HG03095 (cell line): ENCODE data around the gene COL27A1.
"Not testable (repeated sequence)": the region's sequence is repeated elsewhere in the genome, so short reads cannot be mapped to it uniquely, and the experiment has no call there.

Experiments used
- ATAC-seq: cut with Tn5 transposase; IDR thresholded peaks from one replicate; pipeline ENCODE4 v1.9.1; 2021; ENCODE audit warnings: moderate library complexity; ENCODE audit not compliant: unreplicated experiment

Gene COL27A1

GRCh38 chr9:114314881-114315722 lies 159.8 kb downstream of the COL27A1 start:
- ATAC-seq = no peak

GRCh38 chr9:114315723-114316363 lies 160.5 kb downstream of the COL27A1 start:
- ATAC-seq = no peak

GRCh38 chr9:114316605-114317230 lies 161.4 kb downstream of the COL27A1 start:
- ATAC-seq = no peak

GRCh38 chr9:114317665-114318357 lies 162.5 kb downstream of the COL27A1 start:
- no peak for ATAC-seq

GRCh38 chr9:114318416-114318815 lies 163.1 kb downstream of the COL27A1 start:
- no peak for ATAC-seq

- no peak for ATAC-seq
These were observed 163.8 kb downstream of the COL27A1 start for GRCh38 chr9:114319147-114319546.

GRCh38 chr9:114320710-114321109 lies 165.4 kb downstream of the COL27A1 start:
- ATAC-seq = not testable (repeated sequence)

GRCh38 chr9:114321759-114322158 lies 166.4 kb downstream of the COL27A1 start:
- no peak for ATAC-seq

- not testable (repeated sequence) for ATAC-seq
These were observed 167.0 kb downstream of the COL27A1 start for GRCh38 chr9:114322160-114322818.

- not testable (repeated sequence) for ATAC-seq
These were observed 167.6 kb downstream of the COL27A1 start, which contains the start of gene ORM1 for GRCh38 chr9:114322831-114323531. Gene ORM1, plus strand, starts transcription at chr9:114323098. Its CDS starts 36 bp downstream, at chr9:114323134.

GRCh38 chr9:114323849-114324248 lies 168.5 kb downstream of the COL27A1 start:
- ATAC-seq = not testable (repeated sequence)

- ATAC-seq = no peak
These were observed 169.2 kb downstream of the COL27A1 start for GRCh38 chr9:114324492-114324891.

GRCh38 chr9:114324965-114325364 lies 169.6 kb downstream of the COL27A1 start:
- ATAC-seq = not testable (repeated sequence)

GRCh38 chr9:114325684-114326254 lies 170.4 kb downstream of the COL27A1 start:
- ATAC-seq = not testable (repeated sequence)

- no peak for ATAC-seq
These were observed 172.4 kb downstream of the COL27A1 start for GRCh38 chr9:114327749-114328148.

- not testable (repeated sequence) for ATAC-seq
These were observed 173.1 kb downstream of the COL27A1 start for GRCh38 chr9:114328357-114328820.

- not testable (repeated sequence) for ATAC-seq
These were observed 173.7 kb downstream of the COL27A1 start for GRCh38 chr9:114328937-114329624.

- ATAC-seq = not testable (repeated sequence)
These were observed 174.3 kb downstream of the COL27A1 start, which contains the start of gene ORM2 for GRCh38 chr9:114329625-114330022. Gene ORM2, plus strand, starts transcription at chr9:114329869. Its CDS starts 36 bp downstream, at chr9:114329905.

- ATAC-seq = no peak
These were observed 175.3 kb downstream of the COL27A1 start for GRCh38 chr9:114330636-114331035.
